Stimulated activated CD4-positive, alpha-beta T cell treated with anti-CD3 and anti-CD28 coated beads, TNF-alpha, amount 100 ng/mL, for 1 hour (primary cell): ENCODE results near the gene TNS3.

Source experiments
- DNase-seq, 3 donors: peaks; one replicate each; pipeline ENCODE4 v3.0.0-alpha.2; 2020; ENCODE audit warnings: low read depth in 3 of 3, low spot score in 1 of 3

TNS3 gene

DNA sequence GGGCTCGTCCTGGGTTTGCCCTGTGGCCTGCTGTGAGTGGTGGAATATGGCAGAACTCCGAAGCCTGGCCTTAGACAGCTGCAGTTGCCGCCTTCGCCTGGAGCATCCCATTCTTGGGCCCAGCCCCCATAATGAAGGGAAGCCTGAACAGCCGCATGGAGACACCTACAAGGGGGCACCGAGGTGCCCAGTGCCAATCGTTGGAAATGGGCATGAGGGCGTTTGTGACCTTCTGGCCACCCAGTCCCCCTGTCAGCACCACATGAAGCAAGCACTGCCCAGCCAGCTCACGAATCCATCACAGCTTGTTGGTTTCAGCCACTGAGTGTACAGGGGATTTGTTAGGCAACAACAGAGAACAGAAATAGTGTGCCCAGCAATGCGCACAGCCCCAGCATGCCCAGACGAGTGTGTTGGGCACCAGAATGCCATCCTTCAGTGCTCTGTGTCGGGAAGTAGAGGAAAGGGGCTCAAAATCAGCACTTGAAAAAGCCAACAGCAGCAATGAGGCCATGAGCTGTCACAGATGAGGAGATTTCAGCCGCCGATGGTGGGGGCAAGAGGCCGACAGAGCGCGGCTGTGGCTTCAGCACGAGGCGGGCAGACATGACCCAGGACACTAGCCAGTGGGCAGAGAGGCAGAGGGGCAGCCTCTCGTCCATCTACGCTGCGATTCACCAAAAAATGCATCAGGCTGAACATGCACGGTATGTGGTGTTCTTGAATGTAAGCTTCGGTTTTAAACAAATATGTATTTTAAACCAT, 91.2 kb downstream of the TNS3 start:
- DNase-seq = no peak

DNA sequence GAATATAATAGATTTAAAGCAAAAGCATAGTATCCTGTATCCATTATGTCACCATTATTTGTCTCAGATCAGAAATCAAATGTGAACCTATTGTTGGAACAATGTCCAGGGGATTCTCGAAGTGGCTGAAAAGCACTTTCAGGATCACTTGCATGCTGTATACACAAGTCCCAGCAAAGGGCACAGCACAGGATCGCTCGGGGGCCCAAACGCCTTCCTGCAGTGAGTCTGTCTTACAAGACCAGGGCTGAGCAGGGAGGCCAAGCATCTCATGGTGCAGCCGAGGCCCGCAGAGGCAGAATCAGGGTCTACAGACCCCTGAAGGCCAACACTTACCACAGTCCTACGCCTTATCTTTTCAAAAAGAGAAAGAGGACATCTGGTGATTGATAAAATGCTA, 92.3 kb downstream of the TNS3 start:
- no peak for DNase-seq

DNA sequence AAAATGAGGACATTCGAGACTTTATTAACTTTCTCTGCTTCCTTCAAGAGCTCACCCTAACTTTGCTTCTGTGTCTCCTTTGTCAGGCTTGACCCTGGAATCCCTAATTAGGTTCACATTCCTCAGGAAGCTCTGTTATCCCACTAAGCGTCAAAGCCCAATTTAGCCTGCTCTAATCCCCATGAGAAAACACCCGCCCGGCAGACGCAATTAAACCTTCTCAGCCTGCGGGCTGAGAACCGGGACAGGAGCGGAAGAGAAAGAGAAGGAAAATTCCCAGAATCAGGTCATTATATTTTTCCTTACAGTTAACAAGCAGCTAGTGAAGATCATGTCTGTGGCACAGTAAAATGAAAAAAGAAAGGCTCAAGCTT, 93.0 kb downstream of the TNS3 start:
- DNase-seq = no peak

DNA sequence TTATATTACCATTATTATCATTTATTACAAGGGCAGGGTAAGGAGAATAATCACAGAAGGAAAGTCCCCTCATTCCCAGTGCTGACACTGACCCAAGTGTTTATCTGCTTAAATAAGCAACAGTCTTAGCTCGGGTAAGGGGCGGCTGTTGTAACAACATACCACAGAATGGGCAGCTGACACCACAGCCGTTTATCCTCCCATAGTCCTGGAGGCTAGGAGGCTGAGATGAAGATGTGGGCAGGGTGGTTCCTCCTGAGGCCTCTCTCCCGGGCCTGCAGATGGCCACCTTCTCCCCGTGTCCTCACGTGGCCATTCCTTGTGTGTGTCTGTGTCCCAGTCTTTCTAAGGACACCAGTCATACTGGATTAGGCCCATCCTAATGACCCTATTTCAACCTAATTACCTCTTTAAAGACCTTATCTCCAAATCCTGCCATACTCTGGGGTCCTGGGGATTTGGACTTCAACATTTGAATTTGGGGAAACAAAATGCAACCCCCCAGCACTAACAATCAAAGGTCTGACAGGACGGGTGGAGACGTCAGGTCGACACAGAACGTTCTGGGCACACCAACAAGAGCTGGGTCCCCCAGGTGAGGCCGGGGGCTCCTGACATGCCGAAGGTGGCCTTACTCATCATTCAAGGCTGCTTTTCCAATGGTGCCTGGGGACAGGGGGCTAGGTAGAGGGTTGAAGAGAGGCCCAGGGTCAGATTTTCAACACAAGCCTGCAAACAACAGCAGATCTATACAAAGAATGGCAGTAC, 93.5 kb downstream of the TNS3 start:
- no peak for DNase-seq

DNA sequence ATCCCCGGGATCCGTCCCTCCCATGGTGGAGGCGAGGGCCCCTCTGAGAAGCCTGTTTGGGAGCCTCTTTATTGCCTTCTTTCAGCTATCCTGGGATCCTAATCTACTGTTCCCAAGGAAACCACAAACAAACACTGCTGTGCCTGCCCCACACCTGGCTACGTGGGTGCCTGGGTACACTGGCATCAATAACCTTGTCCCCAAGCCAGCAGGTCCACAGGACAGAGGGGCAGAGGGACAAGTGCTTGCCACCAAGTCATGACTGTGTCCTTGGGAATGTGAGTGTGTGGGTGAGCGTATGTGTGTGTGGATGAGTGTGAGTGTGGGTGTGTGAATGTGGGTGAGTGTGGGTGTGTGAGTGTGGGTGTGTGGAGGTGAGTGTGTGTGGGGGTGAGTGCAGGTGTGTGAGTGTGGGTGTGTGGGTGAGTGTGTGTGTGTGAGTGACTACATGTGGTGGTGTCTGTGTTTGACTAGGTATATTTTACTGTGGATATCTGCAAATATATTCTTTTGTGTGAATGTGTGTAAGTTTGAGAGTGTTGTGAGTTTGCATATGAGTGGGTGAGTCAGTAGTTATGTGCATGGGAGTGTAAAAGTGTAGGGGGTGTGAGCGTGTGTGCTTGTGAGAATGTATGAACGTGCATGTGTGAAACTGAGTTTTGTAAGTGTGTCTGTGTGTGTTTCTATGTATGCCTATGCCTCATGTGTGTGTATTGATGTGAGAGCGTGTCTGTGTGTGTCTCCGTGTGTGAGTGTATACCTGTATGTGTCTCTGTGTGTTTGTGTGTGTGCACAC, 96.1 kb downstream of the TNS3 start:
- DNase-seq = no peak

DNA sequence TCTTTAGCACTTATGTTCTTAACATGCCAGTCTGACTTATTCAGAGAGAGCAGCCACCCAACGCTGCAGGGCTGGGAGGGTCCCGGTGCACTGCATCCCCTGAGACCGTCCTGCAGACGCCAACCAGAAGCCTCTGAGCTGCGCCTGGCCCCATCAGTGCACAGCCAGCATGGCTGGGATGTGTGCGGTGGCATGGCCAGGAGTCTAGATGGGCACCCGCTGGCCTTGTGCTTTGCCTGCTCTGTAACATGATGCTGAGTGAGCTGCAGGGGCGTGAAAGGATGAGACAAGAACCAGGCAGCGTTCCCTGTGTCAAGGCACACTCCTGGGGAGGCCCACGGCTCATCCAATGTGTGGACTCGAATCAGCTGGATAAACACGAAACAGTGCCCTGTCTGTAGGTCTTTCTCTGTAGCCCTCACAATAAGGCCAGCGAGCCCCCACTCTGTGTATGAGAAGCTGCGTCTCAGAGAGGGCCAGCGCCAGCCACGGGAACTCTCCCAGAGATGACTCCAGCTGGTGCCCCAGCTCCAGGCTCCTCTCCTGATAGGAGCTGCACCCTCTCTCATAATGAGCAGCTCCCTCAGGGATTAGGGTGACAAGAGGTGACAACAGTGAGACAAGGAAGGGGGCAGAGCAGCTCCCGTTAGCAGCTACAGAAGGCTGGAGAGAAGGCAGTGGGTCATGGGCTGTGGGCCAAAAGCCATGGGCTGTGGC, 96.8 kb downstream of the TNS3 start:
- DNase-seq = no peak

DNA sequence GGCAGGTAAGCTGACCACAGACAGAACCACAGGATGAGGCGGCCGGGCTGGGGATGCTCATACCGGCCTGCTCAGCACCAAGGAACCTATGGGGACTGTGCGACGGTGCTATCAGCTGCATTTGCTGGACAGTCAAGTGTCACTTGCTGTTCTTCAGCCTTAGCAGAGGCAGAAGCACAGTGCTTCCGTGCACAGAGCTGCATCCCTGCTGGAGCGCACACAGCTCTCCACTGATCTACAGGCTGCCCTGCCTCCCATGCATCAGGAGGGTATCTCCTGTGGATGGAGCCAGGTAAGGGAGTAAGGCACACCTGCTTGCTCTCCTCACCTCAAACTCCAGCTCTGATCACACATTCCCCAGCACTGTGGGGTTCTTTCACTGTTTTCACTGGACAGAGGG, 97.5 kb downstream of the TNS3 start:
- DNase-seq = no peak

DNA sequence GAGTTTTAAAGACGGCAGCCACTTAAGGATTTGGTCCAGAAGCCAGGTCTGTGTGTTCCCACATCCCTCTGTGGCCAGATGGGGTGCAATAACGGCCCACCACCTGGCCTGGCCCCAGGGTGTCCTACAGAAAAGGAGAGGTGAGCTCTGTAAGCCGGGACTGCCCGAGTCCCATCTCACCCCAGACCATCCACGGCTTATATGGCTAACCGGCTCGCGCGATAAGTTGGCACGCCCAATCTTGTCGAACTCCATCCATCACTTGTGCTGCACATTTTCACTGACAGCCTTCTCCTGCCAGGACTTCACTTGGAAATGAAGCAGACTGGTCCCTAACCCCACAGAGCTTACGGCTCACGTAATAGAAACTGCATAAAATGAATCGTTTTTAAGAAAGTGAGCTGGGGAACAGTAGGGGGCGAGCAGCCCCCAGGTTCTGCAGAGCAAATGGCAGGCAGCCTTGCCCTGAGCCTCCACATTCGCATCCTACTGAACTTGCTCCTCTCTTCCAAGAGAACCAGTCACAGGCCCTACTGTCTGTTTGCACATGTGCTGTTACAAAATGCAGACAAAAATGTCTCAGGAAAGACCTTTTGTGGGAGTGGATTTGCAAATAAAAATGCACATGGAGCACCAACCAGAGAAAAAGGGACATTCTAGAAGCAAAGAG, 98.2 kb downstream of the TNS3 start:
- no peak for DNase-seq

DNA sequence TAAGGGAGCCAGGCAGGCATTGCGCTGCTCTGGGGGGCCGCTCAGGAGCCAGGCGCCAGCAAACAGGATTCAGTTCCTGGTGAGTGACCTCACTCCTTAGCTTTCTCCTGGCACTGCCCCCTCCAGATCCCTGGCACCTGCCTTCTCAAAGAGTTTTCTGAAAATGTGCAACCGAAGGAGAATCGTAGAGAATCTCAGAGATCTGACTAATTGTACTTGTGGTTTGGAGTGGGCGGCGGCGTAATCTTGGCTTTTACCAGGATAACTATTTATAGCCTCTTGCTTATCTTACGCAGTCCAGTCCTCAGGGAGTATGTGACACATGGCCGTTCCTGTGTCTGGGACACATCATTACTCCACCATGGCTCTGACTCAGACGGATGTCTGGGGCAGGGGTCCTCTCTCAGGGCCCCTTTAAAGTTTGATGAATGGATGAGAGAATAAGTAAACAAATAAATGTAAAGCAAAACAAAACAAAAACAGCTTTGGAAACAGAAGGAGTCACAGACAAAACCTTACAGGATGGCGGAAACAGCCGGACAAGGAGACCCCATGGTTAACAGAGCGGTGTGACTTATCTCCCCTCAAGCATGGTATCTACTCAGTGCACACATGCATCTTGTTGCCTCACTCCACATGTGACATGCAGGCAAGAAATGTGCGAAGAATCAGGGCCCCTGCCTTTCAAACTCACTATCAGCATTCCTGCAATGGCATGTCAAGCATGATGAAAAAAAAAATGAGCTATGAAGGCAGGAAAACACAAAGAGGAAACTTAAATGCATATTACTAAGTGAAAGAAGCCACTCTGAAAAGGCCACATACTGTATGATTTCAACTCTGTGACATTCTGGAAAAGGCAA, 99.7 kb downstream of the TNS3 start:
- DNase-seq = no peak

DNA sequence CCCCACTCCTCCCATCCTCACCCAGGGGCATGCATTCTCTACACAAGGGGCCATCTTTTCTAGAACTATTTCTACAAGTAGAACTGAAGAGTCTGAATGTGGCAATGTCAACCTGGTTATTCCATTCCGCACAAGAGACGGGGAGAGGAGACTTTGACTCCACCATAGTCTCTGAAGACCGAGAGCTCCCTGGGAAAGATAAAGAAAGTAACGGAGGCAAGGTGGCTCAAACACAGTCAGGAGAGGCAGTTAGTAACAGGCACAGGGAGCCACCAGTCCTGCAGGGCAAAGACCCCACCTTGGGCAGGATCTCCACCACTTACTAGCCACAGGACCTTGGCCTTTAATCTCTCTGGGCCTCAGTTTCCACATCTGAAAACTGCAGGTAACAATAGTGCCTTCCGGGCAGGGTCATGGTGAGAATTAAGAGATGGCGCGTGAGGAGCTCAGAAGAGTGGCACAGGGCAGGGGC, 100.3 kb downstream of the TNS3 start:
- no peak for DNase-seq

DNA sequence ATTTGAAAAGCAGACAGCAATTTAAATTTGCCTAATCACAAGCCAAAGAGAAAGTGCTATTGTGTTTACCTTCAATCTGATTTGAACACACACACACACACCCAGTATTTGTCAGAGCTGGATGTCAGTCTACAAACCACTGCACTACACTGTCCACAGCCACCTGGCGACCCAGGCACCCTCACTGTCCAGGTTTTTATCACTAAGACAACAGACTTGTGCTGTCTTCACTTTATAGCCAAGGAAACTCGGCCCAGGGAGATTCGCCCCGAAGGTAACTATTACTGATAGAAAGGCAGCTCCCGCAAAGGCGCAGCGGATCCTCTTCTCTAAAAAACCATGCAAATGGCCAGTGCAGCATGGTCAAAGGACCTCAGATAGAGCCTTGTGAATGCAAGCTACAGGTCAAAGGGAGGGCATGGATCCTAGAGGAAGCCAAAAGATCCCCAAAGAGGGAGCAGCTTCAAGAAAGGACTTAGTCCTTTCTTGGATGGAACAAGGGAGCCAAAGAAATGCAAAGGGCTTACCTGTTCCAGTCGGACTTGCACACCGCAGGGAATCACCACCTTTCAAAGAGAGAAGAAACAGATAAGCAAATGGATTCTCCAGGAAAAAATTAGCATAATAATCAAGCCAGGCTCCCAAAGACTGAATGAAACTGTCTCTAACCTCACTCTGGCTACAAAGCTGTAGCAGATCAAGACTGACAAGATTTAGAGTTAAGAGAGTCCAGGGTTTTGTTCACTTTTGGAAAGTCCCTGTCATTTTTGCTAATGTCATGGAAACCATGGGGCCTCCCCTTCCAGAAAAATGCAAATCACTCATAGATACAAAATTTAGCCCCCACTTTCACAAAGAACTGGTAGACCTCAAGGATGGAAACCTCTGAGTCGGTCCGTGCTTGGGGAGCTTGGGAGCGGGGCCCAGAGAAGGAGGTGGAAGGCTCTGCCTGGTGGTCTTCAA, 101.1 kb downstream of the TNS3 start:
- DNase-seq = no peak

DNA sequence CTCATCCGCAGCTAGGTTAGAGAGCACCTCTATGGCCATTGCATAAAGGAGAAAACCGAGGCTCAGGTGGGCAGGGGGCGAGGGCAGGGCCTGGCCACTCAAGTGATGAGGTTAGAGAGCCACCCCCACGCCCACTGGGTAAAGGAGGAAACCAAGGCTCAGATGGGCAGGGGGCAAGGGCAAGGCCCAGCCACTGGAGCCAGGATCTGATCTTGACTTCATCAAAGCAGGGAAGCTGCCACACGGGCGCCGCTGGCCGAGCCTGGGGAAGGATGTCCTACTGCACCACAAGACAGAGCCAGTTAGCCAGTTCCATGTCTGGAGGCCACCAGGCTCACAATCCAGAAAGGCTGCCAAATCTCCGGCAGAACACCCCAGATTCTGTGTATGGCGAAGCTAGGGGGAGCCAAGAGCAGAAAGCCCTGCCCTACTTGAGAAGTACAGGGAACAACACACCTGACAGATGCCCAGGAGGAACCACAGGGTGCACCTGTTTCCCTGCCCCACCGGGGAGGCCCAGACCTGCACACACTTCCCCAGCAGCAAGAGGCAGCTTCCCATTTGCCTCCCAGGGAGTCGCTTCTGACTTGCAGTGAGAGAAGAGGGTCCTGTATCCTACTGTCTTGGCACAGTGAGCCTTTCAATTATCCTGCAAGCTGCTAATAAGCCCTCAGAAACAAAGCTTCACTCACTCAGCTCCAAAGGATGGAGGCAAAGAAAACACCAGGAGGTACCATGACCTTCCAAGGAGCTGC, 101.9 kb downstream of the TNS3 start:
- no peak for DNase-seq

DNA sequence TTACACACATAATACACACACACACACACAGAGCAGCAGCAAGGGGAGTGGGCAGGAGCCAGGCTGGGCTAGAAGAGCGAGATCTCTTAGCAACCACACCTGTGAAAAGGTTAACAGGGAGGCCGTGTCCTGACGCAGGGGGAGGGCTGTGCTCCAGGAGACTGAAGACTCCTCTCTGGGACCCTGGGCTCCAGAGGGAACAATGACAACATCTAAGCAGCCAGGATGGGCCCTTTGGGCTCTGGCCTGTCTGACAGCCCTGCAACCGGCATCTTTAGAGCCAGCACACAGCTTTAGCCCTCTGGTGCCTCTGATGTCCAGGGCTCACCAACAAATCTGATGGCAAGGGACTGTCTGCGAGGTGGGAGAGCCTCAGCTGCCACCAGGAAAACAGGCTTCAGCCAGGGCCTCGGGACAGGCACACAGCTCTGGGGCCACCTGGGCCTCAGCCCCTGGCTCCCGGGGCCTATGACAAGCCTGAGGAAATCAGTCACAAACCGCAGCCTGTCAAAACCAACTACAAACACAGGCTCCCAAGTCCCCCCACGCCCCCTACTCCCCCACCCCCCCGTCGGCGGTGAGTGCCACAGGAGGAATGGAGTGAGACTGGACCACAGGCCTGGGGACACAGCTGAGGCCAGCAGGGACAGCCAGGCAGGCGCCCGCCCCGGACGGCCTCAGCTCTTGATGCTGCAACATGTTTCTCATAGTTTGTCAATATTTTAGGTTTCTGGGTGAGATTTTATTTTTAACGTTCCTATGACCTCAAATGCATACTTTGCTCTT, 102.8 kb downstream of the TNS3 start:
- no peak for DNase-seq

DNA sequence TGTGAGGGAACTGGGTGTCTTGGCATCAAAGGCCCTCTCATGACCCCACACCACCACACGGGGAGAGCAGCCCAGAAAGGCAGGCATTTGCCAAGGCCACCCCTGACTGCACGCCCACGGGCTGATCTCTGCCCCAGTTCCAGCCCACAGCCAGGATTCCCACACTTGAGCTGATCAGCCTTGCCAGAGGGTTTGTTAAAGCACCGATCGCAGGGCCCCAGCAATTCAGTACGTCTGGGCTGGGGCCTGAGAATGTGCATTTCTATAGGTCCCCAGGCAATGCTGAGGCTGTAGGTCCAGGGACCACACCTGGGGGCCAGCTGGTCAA, 103.9 kb downstream of the TNS3 start:
- DNase-seq = no peak

DNA sequence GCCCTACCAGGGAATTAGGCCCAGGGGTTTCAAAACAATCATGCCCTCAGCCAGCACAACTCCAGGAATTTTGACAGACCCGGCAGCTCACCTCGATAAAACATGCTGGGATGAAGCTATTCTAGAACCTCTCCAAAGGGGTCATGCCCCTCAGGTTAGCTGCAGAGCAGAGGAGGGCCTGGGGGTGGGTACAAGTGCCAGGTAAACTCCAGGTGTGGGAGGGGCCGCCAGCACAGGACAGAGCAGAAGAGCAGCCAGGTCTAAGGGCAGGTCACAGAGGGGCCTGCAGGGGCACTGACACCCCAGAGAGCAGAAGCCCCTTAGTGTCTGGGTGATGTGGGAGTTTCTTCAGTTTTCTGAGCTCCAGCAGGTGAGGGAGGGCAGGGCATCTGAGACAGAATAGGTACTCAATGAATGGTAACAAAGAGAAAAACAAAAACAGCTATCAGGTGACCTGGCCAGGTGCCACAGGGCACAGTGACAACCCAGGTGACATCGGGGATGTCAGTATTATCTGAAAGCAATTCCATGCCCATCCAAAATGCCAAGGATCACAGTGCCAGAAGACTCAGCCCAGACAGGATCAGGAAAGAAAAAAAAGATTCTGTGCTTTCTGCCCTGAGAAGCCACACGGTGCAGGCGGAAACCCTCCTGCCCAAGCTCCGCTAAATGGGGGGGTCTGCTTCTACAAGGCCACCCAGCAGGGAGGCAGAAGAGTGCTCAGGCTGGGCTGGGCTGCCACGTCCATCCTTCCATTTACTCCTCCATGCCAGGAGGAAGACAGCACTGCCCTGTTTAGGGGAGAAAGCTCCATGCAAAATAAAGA, 104.5 kb downstream of the TNS3 start:
- DNase-seq = no peak

DNA sequence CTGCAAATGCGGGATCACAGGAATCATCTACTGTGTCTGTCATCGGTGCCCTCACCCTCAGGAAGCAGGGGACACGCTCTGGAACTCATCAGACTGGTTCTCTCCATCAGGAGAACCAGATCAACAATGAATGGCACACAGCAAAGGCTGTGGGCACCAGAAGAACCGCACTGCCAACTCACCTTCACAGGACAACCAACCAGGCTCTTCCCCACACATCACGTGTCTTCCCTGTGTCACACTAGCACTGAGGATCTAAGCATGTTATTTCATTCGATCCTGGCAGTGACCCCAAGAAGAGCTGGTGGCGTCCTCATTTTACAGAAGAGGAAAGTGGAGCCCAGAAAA, 106.1 kb downstream of the TNS3 start:
- no peak for DNase-seq
